ENCODE data around the gene WBP2NL.

GRCh38 chr22:41996826-41997225 lies 1.8 kb upstream of the WBP2NL start:
- TF ChIP-seq CTCF (conservative IDR thresholded peaks at IDR 0.05; ENCODE audit: low read length) (no peak), EZH2phosphoT487 (IDR thresholded peaks at IDR 0.05; ENCODE audit: borderline replicate concordance, low read depth, low read length) (no peak)
